ENCODE measurements around the gene DDRGK1.
"Not testable (repeated sequence)": the region's sequence is repeated elsewhere in the genome, so short reads cannot be mapped to it uniquely, and the experiment has no call there.

Gene DDRGK1

GRCh38 chr20:3188823-3189413, 15.6 kb downstream of the DDRGK1 start:
- no peak overlapping the region for H3K9ac ChIP-seq (ENCODE audit: low read depth, low read length, poor library complexity, severe bottlenecking)
- H3K36me3 ChIP-seq (ENCODE audit: insufficient read depth, low read length): peaks cover 39% of the 10 kb centered on the region; the same call in 1 of the 2 replicates
- H3K4me3 ChIP-seq (ENCODE audit: low read length, poor library complexity, severe bottlenecking): no peak overlapping the region
- H3K79me2 ChIP-seq (ENCODE audit: insufficient read depth, low read length): no peaks in the 10 kb centered on the region
- no peaks in the 10 kb centered on the region for H3K27me3 ChIP-seq (ENCODE audit: insufficient read depth, low read length, poor library complexity, severe bottlenecking)
- H4K20me1 ChIP-seq (ENCODE audit: insufficient read depth, low read length, poor library complexity, severe bottlenecking): no peaks in the 10 kb centered on the region
- H3K4me2 ChIP-seq (ENCODE audit: low read depth, low read length, poor library complexity, severe bottlenecking): no peak overlapping the region
- H3K4me1 ChIP-seq (ENCODE audit: insufficient read depth, low read length, poor library complexity, severe bottlenecking): no peaks in the 10 kb centered on the region
- no peaks in the 10 kb centered on the region for H3K9me2 ChIP-seq (replicated peaks; ENCODE audit: low read depth, low read length)
- H3K9me3 ChIP-seq (ENCODE audit: insufficient read depth, low read depth, low read length): no peaks in the 10 kb centered on the region
- H3F3A ChIP-seq (ENCODE audit: low read depth): no peaks in the 10 kb centered on the region
- no peak overlapping the region for H2AFZ ChIP-seq (ENCODE audit: low read length)
- no peak for TF ChIP-seq CTCF (conservative IDR thresholded peaks at IDR 0.05; ENCODE audit: low read length)

- not testable (repeated sequence) for H3K4me2 ChIP-seq (ENCODE audit: low read depth, low read length, poor library complexity, severe bottlenecking); H3K27me3 ChIP-seq (ENCODE audit: insufficient read depth, low read length, poor library complexity, severe bottlenecking); H3K79me2 ChIP-seq (ENCODE audit: insufficient read depth, low read length); H3K9ac ChIP-seq (ENCODE audit: low read depth, low read length, poor library complexity, severe bottlenecking); H3K9me2 ChIP-seq (replicated peaks; ENCODE audit: low read depth, low read length); H3K4me3 ChIP-seq (ENCODE audit: low read length, poor library complexity, severe bottlenecking); H2AFZ ChIP-seq (ENCODE audit: low read length); H3K9me3 ChIP-seq (ENCODE audit: insufficient read depth, low read depth, low read length); H4K20me1 ChIP-seq (ENCODE audit: insufficient read depth, low read length, poor library complexity, severe bottlenecking); H3F3A ChIP-seq (ENCODE audit: low read depth); H3K4me1 ChIP-seq (ENCODE audit: insufficient read depth, low read length, poor library complexity, severe bottlenecking)
- H3K36me3 ChIP-seq (ENCODE audit: insufficient read depth, low read length): peaks cover 30% of the 10 kb centered on the region; the same call in 1 of the 2 replicates
Observed at GRCh38 chr20:3187861-3188260, 16.6 kb downstream of the DDRGK1 start.

GRCh38 chr20:3183896-3184612, 20.4 kb downstream of the DDRGK1 start:
- no peaks in the 10 kb centered on the region for H3K9me2 ChIP-seq (replicated peaks; ENCODE audit: low read depth, low read length)
- no peak overlapping the region for H3K4me3 ChIP-seq (ENCODE audit: low read length, poor library complexity, severe bottlenecking)
- no peaks in the 10 kb centered on the region for H3F3A ChIP-seq (ENCODE audit: low read depth)

GRCh38 chr20:3182429-3182828, 22.1 kb downstream of the DDRGK1 start:
- not testable (repeated sequence) for H3K9me2 ChIP-seq (replicated peaks; ENCODE audit: low read depth, low read length); H3K9me3 ChIP-seq (ENCODE audit: insufficient read depth, low read depth, low read length); H2AFZ ChIP-seq (ENCODE audit: low read length); H3F3A ChIP-seq (ENCODE audit: low read depth); H4K20me1 ChIP-seq (ENCODE audit: insufficient read depth, low read length, poor library complexity, severe bottlenecking); H3K36me3 ChIP-seq (ENCODE audit: insufficient read depth, low read length); H3K4me1 ChIP-seq (ENCODE audit: insufficient read depth, low read length, poor library complexity, severe bottlenecking); H3K79me2 ChIP-seq (ENCODE audit: insufficient read depth, low read length); H3K4me3 ChIP-seq (ENCODE audit: low read length, poor library complexity, severe bottlenecking); H3K9ac ChIP-seq (ENCODE audit: low read depth, low read length, poor library complexity, severe bottlenecking); H3K4me2 ChIP-seq (ENCODE audit: low read depth, low read length, poor library complexity, severe bottlenecking); H3K27me3 ChIP-seq (ENCODE audit: insufficient read depth, low read length, poor library complexity, severe bottlenecking)

More at GRCh38 chr20:3183896-3184612, 20.4 kb downstream of the DDRGK1 start:
- H3K9me3 ChIP-seq (ENCODE audit: insufficient read depth, low read depth, low read length): no peaks in the 10 kb centered on the region
- no peak overlapping the region for H2AFZ ChIP-seq (ENCODE audit: low read length)
- no peaks in the 10 kb centered on the region for H3K4me1 ChIP-seq (ENCODE audit: insufficient read depth, low read length, poor library complexity, severe bottlenecking)
- TF ChIP-seq CTCF (conservative IDR thresholded peaks at IDR 0.05; ENCODE audit: low read length) (no peak), EZH2phosphoT487 (IDR thresholded peaks at IDR 0.05; ENCODE audit: borderline replicate concordance) (no peak)
- H3K79me2 ChIP-seq (ENCODE audit: insufficient read depth, low read length): no peaks in the 10 kb centered on the region
- H3K36me3 ChIP-seq (ENCODE audit: insufficient read depth, low read length): no peaks in the 10 kb centered on the region; the same call in 1 of the 2 replicates
- H3K27me3 ChIP-seq (ENCODE audit: insufficient read depth, low read length, poor library complexity, severe bottlenecking): no peaks in the 10 kb centered on the region
- no peak overlapping the region for H3K9ac ChIP-seq (ENCODE audit: low read depth, low read length, poor library complexity, severe bottlenecking)
- no peak overlapping the region for H3K4me2 ChIP-seq (ENCODE audit: low read depth, low read length, poor library complexity, severe bottlenecking)
- no peaks in the 10 kb centered on the region for H4K20me1 ChIP-seq (ENCODE audit: insufficient read depth, low read length, poor library complexity, severe bottlenecking)

Measured in Loucy (cell line).